GM19372 (cell line): ENCODE data around the gene SLC35D2.
"Not testable (repeated sequence)": the region's sequence is repeated elsewhere in the genome, so short reads cannot be mapped to it uniquely, and the experiment has no call there.

Experiments used
- ATAC-seq: cut with Tn5 transposase; IDR thresholded peaks from one replicate; pipeline ENCODE4 v1.9.1; 2021; ENCODE audit warnings: mild to moderate bottlenecking, low read depth, moderate library complexity; ENCODE audit not compliant: unreplicated experiment

The SLC35D2 gene

DNA sequence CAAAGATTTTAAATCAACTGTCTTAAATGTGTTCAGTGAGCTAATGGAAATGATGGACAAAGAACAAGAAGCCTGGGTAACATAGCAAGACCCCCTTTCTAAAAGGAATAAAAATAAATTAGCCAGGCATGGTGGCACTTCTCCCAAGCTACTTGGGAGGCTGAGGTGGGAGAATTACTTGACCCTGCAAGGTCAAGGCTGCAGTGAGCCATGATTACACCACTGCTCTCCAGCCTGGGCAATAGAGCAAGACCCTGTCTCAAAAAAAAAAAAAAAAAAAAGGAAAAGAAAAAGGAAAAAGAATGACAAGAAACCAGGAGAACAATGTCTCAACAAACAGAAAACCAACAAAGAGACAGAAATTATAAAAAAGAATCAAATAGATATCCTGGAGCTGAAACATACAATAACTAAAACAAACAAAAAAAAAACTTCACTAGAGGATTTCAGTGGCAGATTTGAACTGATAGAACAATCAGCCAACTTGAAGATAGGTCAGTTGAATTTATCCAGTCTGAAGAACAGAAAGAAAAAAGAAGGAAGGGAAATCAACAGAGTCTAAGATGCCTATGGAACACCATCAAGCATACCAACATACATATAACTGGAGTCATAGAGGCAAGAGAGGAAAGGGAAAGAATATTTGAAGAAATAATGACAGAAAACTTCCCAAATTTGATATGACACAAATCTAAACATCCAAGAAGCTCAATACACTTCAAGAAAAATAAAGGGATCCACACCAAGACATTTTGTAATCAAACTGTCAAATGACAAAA, 16.8 kb upstream of the SLC35D2 start:
- no peak for ATAC-seq

DNA sequence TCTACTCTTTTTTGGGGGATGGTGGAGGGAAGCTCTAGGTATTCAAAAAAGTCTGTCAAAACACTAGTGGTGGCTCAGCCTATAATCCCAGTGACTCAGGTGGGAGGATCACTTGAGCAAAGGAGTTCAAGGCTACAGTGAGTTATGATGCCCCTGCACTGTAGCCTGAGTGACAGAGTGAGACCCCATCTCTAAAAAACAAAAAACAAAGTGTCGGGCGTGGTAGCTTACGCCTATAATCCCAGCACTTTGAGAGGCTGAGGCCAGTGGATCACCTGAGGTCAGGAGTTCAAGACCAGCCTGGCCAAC, 15.8 kb upstream of the SLC35D2 start:
- ATAC-seq, result no peak

DNA sequence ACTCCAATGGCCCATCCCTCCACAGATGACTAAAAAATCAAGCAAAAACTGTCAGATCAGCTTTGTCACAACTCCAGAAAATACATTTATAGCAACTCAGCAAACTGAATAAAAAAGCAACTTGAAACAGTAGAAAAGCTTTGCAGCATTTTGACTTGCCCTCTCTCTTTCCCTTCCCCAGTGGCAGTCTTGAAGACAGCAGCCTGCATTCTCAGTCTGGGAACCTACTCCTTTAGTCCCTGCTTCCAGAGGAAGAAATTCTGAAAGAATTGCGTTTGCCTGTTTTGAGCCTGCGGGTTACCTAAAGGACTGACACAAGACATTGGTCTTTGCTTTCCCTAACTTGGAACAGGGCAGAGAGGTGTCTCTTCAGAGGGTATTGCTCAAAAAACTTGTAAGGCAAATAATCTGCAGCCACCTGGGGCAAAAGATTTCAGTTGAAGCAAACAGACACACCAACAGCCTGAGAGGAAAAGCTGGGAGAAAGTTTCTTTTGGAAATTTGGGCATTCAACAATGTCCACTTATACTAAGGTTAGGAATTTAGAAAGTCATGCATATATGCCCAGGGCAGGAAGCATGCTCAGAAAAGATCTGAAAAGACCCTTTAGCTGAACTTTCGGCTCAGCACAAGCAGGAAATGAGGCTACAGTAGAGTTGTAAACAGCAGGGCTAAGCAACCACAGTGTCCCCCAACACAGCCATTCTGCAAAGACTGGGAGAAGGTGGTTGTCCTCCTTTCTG, 15.2 kb upstream of the SLC35D2 start:
- no peak for ATAC-seq

DNA sequence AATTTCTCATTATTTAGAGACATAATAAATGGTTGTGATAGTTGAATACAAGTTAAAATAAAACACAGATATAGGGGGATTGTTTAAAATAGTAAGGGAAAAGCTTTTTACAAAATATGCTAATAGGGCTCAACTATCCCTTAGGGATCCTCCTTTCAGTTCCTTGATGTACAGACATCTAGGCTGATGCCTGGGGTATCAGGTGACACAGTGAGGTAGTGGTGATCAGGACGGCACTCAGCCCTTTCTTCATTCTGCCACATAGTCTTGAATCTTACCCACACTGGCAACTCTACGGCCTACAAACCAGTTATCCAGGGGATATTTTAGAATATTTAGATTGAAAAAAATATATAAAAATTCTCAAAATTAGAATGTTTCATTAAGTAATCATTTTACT, 12.5 kb upstream of the SLC35D2 start:
- ATAC-seq, result no peak

DNA sequence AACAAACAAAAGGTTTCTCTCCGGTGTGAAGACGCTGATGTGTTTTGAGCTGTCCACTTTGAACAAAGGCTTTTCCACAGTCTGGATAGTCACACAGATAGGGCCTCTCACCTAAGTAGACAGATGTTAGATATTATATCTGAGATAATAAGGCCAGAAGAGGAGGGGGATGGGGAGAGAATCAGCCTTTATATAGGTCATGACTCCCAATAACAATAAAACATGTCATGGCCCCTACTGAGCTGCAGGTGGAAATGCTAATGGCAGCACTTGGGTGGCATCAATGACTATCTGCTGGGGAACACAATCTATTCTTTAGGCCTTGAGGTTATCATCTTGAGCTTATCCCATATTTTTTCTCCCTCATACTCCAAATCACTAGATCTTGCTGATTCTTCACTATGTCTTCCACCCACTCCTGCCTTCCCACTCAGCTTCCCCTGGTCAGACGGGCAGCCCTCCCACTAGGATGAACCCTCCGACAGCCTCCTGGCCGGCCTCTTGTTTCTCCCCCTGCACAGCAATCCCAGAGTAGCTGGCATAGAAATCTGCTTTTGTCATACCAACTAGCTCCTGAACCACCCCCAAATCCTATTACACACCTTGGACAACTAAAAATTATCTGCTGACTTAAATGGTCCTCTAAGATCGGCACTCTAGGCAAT, 11.5 kb upstream of the SLC35D2 start:
- ATAC-seq, result no peak

DNA sequence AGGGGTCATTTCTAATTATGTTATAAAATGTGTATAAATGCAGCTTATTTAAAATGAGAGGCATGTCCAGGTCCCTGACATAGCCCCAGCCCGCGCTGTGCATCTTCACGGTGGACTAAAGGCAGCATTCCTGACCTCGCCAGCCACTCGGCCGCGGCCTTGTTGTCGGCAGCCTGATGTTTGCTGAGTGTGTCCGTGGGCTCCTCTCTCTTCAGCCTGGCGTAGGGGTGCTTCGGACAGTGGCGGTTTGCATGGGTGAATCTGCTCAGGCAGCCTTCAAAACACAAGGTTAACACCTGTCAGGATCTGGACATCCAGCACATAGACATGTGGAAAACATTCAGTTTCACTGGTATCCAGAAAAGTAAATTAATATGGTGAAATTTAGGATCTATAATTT, 8.8 kb upstream of the SLC35D2 start:
- no peak for ATAC-seq

GRCh38 chr9:96391021-96391765, 7.7 kb upstream of the SLC35D2 start:
- ATAC-seq, result no peak

DNA sequence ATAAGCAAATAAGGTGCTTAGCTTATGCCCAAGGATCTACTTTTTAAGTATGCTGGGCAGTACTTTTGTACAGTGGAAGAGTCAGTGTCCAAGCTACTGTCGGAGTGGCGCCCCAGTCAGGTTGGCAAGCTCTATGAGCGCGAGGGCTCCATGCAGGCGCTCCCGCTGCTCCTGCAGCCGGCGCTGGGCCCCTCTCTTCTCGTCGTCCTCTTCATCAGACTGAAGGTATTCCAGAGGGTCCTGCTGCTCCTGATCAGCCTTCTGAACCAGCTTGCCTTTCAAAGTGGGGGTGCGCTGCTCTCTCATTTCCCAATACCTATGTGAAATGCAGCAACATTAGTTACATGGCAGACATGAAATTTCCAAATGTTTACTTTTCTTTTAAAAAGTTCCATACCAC, 4.6 kb upstream of the SLC35D2 start:
- ATAC-seq, result no peak

- ATAC-seq, result no peak
Observed at GRCh38 chr9:96386157-96386556, 2.6 kb upstream of the SLC35D2 start.

- no peak for ATAC-seq
Observed at GRCh38 chr9:96382839-96383164, 709 bp downstream of the SLC35D2 start.

DNA sequence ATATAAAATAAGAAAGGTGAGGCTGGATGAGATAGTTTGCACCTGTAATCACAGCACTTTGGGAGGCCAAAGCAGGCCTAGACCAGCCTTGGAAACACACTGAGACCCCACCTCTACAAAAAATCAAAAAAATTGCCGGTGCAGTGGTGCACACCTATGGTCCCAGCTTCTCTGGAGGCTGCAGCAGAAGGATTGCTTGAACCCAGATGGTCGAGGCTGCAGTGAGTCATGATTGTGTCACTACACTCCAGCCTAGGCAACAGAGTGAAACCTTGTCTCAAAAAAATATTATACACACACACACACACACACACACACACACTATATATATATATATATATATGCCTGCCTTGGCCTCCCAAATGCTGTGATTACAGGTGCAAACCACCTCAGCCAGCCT, 1.3 kb downstream of the SLC35D2 start:
- no peak for ATAC-seq

- no peak for ATAC-seq
Observed at GRCh38 chr9:96381696-96382095, 1.8 kb downstream of the SLC35D2 start.

DNA sequence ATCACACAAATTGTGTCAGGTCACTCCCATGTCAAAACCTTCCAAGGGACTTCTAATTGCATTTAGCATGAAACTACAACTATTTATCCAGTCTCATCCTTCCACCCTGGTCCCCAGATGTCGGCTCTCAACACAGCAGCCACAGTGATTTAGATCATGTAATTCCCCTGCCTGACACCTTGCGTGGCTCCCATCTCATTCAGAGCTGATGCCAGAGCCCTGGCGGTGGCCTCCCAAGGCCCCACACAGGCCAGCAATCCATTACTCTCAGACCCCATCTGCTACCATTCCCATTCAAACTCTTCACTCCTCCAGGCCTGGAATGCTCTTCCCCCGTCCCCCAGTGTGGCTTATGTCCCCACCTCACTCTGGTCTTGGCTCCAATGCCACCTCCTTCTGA, 2.4 kb downstream of the SLC35D2 start:
- ATAC-seq, result no peak

DNA sequence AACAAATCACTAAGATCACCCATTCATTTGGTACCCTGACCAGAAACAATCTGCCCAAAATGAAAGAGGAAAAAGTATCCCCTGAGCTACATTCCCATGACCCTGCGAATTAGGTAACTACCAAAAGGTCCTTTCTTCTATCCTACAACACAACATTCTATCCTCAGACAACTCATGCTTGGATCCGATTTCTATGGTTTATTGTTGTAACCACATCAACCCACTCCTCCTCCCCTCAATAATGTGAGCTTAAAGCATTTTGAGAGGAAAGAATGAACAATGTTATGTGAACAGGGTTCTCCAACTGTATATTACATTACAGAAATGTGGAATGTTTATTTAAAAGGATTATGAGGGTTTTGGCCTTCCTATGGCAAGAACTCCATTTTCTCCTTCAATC, 4.0 kb downstream of the SLC35D2 start:
- ATAC-seq, result no peak

DNA sequence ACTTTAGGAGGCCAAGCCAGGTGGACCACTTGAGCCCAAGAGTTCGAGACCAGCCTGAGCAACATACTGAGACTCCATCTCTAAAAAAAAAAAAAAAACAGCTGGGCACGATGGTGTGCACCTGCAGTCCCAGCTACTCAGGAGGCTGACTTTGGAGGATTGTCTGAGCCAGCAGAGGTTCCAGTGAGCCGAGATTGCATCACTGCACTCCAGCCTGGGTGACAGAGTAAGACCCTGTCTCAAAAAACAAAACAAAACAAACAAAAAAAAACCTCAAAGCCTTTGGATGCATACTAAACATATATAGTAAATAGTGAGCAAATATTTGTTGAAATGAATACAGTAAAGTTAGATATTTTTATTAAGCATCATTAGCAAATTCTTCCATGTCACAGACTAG, 5.3 kb downstream of the SLC35D2 start:
- no peak for ATAC-seq

DNA sequence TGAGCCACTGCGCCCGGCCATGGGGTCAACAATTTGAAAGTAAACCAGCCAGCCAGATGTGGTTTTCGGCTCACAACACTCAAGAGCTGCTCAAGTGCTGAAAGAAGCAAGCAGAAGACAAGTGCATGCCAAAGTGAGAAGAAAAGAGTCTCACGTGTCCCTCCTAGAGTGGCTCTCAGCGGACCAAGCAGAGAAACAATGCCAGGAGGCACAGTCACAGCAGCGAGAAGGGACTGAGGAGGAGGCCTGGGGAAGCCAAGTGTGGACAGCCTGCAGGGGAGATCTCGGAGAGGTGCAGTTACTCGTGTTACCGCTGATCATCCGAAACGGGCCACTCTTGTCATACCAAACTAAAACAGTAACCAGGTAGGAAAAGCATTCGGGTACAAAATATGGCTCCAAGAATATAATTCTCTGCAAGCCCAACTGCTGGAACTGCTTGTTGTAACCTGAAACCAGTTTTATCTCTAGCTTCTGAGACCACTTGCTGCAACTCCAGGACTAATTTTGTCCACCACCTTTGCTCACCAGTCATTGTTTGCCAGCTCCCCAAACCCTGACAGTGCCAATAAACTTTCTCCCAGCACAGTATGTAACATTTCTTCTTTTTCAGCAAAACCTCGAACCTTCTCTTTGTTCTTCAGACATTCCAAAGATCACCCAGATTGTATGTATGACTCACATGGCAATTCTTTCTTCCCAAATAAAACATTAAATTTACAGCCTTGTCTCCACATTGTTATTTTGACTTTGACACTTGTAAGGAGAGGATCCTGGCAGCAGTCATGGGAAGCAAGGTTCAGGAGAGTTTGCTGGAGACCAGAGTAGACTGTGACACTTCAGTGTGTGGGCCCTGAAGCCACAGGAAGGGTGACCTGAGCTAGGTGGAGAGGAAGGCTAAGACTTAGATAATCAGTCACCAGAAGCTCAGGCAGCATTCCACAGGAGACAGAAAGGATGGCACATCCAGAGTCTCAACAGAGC, 6.3 kb downstream of the SLC35D2 start:
- no peak for ATAC-seq

DNA sequence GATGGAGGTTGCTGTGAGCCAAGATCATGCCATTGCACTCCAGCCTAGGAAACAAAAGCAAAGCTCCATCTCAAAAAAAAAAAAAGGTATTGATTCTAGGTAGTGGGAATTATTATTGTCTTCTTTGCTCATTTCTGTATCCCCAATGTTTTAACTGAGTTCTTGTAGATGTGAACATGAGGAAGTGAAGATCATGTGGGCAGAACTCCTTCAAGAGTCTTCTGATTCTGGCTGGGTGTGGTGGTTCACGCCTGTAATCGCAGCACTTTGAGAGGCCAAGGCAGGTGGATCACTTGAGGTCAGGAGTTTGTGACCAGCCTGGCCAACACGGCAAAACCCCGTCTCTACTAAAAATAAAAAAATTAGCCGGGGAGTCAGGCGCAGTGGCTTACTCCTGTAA, 8.0 kb downstream of the SLC35D2 start:
- ATAC-seq, result not testable (repeated sequence)

DNA sequence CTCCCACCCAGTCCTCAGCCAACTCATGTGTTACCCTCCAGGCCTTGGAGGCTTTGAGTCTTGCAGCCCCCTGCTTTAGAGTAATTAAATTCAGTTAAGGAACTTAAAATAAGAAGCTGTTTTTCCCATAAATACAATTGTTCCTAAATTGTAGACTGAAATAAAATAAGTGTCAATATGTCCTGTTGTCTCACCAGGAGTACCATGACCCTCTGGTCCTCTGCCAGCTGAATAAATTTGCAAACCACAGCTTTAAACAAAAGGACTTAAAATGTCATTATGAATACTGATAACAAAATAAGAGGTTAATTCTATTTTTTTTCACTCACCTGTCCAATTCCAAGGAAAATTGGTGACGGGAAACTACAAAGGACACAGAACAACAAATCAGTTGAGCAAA, 15.6 kb downstream of the SLC35D2 start:
- no peak for ATAC-seq

DNA sequence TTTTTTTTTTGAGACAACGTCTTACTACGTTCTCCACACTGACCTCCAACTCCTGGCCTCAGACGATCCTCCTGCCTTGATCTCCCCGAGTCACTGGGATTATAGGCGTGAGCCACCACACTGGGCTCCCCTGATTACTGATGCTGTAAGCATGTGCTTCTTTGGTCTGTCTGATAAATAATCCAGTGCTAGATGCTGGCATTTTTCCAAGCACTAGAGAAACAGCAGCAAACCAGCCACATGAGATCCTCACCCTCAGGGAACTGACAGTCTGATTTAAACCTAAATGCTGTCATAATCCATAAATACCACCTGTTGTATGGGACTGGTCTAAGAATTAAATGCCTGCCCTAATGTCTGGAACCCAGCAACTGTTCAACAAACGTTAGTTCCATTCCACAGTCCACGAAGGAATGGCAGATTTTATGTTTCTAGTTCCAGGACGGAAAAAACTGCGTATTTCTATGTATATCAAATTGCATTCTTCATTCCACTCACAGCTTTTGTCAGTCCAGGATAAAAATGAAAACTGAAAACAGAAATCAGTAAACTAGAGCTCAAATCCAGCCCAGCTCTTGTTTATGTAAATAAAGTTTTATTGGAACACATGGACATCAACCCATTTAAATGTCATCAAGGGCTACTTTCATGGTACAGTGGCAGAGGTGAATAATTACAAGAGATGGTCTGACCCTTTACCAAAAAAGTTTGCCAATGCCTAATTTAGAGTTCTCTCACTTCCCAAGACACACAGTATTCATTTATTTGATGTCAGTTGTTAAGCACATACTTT, 20.1 kb downstream of the SLC35D2 start:
- no peak for ATAC-seq
